Ovary (tissue), 9 donors: ENCODE results near the gene KRT32. TPM values are rescaled to one million over a fixed set of nuclear protein-coding genes. Genes with fewer than 3 reads are reported as not detected.
A peak's percentile ranks its signal among the peaks of the same experiment; 100 is the strongest.

Experiments used
- DNase-seq, 5 donors: peaks; one replicate each; pipeline ENCODE4 v3.0.0-alpha.2; 2019 to 2020
- H3K27ac ChIP-seq, 2 donors: fragments of 200-600 bp; one replicate each; pipeline versions ENCODE4 v1.5.1 to v1.8.0; 2019 to 2022
- H3K27me3 ChIP-seq: fragments of 200-600 bp; one replicate; pipeline ENCODE4 v1.8.0; 2022
- H3K36me3 ChIP-seq: fragments of 200-600 bp; sonication (generic); one replicate; pipeline ENCODE4 v1.5.1; 2019
- H3K4me1 ChIP-seq: one replicate; pipeline ENCODE4 v1.8.1; 2013; ENCODE audit warnings: mild to moderate bottlenecking, moderate library complexity; ENCODE audit not compliant: insufficient read depth
- H3K4me3 ChIP-seq: fragments of 200-600 bp; sonication (generic); one replicate; pipeline ENCODE4 v1.5.1; 2017
- H3K9me3 ChIP-seq, 2 donors: fragments of 200-600 bp in 1 of 2; sonication (generic) in 1 of 2; one replicate each; pipeline versions ENCODE4 v1.5.1 to v1.8.1; 2013 to 2019; ENCODE audit warnings: mild to moderate bottlenecking in 1 of 2, moderate library complexity in 1 of 2
- CTCF ChIP-seq, 3 donors: fragments of 450-650 bp in 2 of 3; fragments of 200-600 bp in 1 of 3; IDR thresholded peaks; one replicate each; pipeline versions ENCODE4 v1.5.1 to v1.8.0; 2016 to 2022; ENCODE audit warnings: antibody characterized with exemption in 3 of 3, mild to moderate bottlenecking in 1 of 3
- EP300 ChIP-seq: sonication (generic); formaldehyde crosslinking; IDR thresholded peaks from one replicate; pipeline ENCODE4 v1.6.1; 2017; ENCODE audit warnings: antibody characterized with exemption
- POLR2A ChIP-seq: fragments of 450-650 bp; IDR thresholded peaks from one replicate; pipeline ENCODE4 v1.6.1; 2017; ENCODE audit warnings: antibody characterized with exemption, mild to moderate bottlenecking, moderate library complexity
- WGBS, 3 donors: extraction: QIAGEN DNeasy Blood & Tissue Kit in 1 of 3; methylation state at CpG; one replicate each; pipeline versions ENCODE4 v1.1.5 to v1.1.7; 2013 to 2017; 5-methylcytosine and 5-hydroxymethylcytosine counted together
- intact Hi-C, 4 donors: fragments of 100-400 bp; cut with DNase I; formaldehyde crosslinking; loops; one replicate each; pipeline versions ENCODE4 v1.11.0 to v1.15.1; 2022 to 2023
- polyA plus RNA-seq, 2 donors: library from polyadenylated mRNA; stranded (reverse); fragments of 200-250 nt in 1 of 2; fragments of 350-450 nt in 1 of 2; fragmentation: Illumina TruSeq in 1 of 2; extraction: RNeasy Lipid Tissue Mini Kit (QIAGEN cat#74804) in 1 of 2; gene quantifications; one replicate each; pipeline ENCODE4 v1.2.3, GENCODE V29; 2013 to 2014
- total RNA-seq, 7 donors: library from RNA; depleted of rRNA in 2 of 7; stranded (reverse); fragments of >200 nt in 2 of 7; fragmentation: NEBNext Ultra II Directional in 3 of 7; extraction: Animal tissue kit (Norgen Biotek cat#: 25700) in 3 of 7; gene quantifications; one replicate each; pipeline versions ENCODE4 v1.1.0 to v1.2.4, GENCODE V29; 2016 to 2023
- donor health status: DM: no; HTN: no; CAD: no; lungs with moderate emphysema.
- donor health status: DM: no; HTN: no; CAD: no.
- donor health status: Bipolar disorder and iron deficiency.
- donor health status: DM: yes; HTN: yes; CAD: no.
- donor health status: DM: no; HTN: no; CAD: no.
- donor health status: DM: yes; HTN: yes; CAD: no.

The KRT32 gene
- total and polyA plus RNA-seq, 9 donors, result 0.18 to 0.33 (median 0.20) TPM; not detected in 6

- Histone ChIP-seq H3K4me1 (peaks cover 36% of the 10 kb centered on the region), H3K4me3 (no peak overlapping the region), H3K9me3 (no peaks in the 10 kb centered on the region), H3K36me3 (no peaks in the 10 kb centered on the region), H3K27ac (no peak overlapping the region), H3K27me3 (no peaks in the 10 kb centered on the region)
- TF ChIP-seq EP300, result no peak
- no peak for TF ChIP-seq CTCF (IDR thresholded peaks at IDR 0.05)
- TF ChIP-seq POLR2A, result no peak
- intact Hi-C loops, result loop anchor here in 2 of 4 donors (10.0 kb wide), 1 partner anchor 108 kb away; the partner anchor contains the start of gene KRT19 (in 2 of the 2)
- 88 to 98% (median 92%) methylated on average over 6 of the region's 6 CpGs for WGBS, 3 donors
- DNase-seq, result no peak
Observed at GRCh38 chr17:41417127-41417526, 50.1 kb downstream of the KRT32 start.

GRCh38 chr17:41416479-41416878 lies 50.7 kb downstream of the KRT32 start:
- DNase-seq, result no peak
- Histone ChIP-seq H3K27ac (peak overlapping the region in 1 of 2 donors; percentile 9), H3K4me1 (peaks cover 36% of the 10 kb centered on the region), H3K27me3 (no peaks in the 10 kb centered on the region), H3K4me3 (no peak overlapping the region), H3K36me3 (no peaks in the 10 kb centered on the region), H3K9me3 (no peaks in the 10 kb centered on the region)
- no peak for TF ChIP-seq POLR2A
- TF ChIP-seq EP300, result no peak
- no peak for TF ChIP-seq CTCF (IDR thresholded peaks at IDR 0.05)
- 27 to 48% (median 39%) methylated on average over 5 of the region's 5 CpGs for WGBS, 3 donors
- intact Hi-C loops, result loop anchor here in 2 of 4 donors (10.0 kb wide), 1 partner anchor 108 kb away; the partner anchor contains the start of gene KRT19 (in 2 of the 2)

GRCh38 chr17:41415833-41416335 lies 51.3 kb downstream of the KRT32 start:
- H3K4me3 ChIP-seq, result no peak overlapping the region

GRCh38 chr17:41415411-41415810 lies 51.8 kb downstream of the KRT32 start:
- Histone ChIP-seq H3K9me3 (no peaks in the 10 kb centered on the region), H3K4me3 (no peak overlapping the region), H3K36me3 (no peaks in the 10 kb centered on the region), H3K27me3 (no peaks in the 10 kb centered on the region), H3K27ac (peak overlapping the region in 1 of 2 donors; percentile 45), H3K4me1 (peaks cover 36% of the 10 kb centered on the region)
- intact Hi-C loops, result loop anchor here in 2 of 4 donors (10.0 kb wide), 1 partner anchor 109 kb away; the partner anchor contains the start of gene KRT19 (in 2 of the 2)
- WGBS, 3 donors, result 8 to 12% (median 9%) methylated on average over 4 of the region's 4 CpGs
- no peak for DNase-seq
- TF ChIP-seq EP300 (no peak), POLR2A (no peak)

More at GRCh38 chr17:41415833-41416335, 51.3 kb downstream of the KRT32 start:
- Histone ChIP-seq H3K9me3 (no peaks in the 10 kb centered on the region), H3K27me3 (no peaks in the 10 kb centered on the region), H3K27ac (peak overlapping the region in 1 of 2 donors; percentile 9), H3K36me3 (no peaks in the 10 kb centered on the region), H3K4me1 (peaks cover 36% of the 10 kb centered on the region)
- no peak for TF ChIP-seq CTCF (IDR thresholded peaks at IDR 0.05)
- TF ChIP-seq POLR2A, result no peak
- no peak for TF ChIP-seq EP300
- peak; percentile 72 to 85 (median 77) for DNase-seq
- 8 to 17% (median 9%) methylated on average over 3 of the region's 3 CpGs for WGBS, 3 donors
- intact Hi-C loops, result loop anchor here in 2 of 4 donors (10.0 kb wide), 1 partner anchor 109 kb away; the partner anchor contains the start of gene KRT19 (in 2 of the 2)

- intact Hi-C loops, result loop anchor here in 2 of 4 donors (10.0 kb wide), 1 partner anchor 111 kb away; the partner anchor contains the start of gene KRT19 (in 2 of the 2)
Observed at GRCh38 chr17:41413982-41414381, 53.2 kb downstream of the KRT32 start.

More at GRCh38 chr17:41413982-41414381, 53.2 kb downstream of the KRT32 start:
- no peaks in the 10 kb centered on the region for H3K9me3 ChIP-seq
- H3K36me3 ChIP-seq, result no peaks in the 10 kb centered on the region
- H3K4me3 ChIP-seq, result no peak overlapping the region
- H3K27ac ChIP-seq, result no peak overlapping the region
- H3K4me1 ChIP-seq, result peaks cover 29% of the 10 kb centered on the region
- no peak for TF ChIP-seq POLR2A
- no peak for TF ChIP-seq EP300
- TF ChIP-seq CTCF (IDR thresholded peaks at IDR 0.05), result no peak
- DNase-seq, result no peak
- WGBS, 3 donors, result 64 to 74% (median 67%) methylated on average over 2 of the region's 2 CpGs
- no peaks in the 10 kb centered on the region for H3K27me3 ChIP-seq
